Measurements from ENCODE around the gene MAN2A1. TPM values are rescaled to one million over a fixed set of nuclear protein-coding genes. Genes with fewer than 3 reads are reported as not detected.

Gene MAN2A1
- total RNA-seq, 1 experiment from 2014 or later, result 128 TPM

DNA sequence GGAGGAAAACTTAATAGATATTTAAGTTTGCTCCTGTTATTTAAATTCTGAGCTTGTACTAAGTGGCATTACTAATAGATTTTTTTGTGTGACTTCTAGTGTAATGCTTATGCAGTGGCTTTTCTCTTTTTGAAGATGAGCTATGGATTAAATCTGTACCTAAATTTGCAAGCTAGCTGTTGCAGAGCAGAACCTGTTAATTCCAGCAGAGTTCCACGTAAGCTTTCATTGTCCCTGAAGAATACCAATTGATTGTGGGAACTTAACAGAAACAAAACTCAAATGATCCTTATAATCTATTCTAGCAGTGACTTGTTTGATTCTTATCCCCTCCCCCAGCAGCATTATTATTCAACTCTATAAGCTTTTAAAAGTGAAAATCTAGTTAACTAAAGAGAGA, 51.7 kb downstream of the MAN2A1 start:
- intact Hi-C loops (cut with micrococcal nuclease; ENCODE audit: unreplicated experiment), result loop anchor here (5.0 kb wide), 1 partner anchor 129 kb away; no protein-coding TSS in a partner anchor
- peaks cover 66% of the 10 kb centered on the region for H3K4me1 ChIP-seq (ENCODE audit: insufficient read depth, low read length, poor library complexity, severe bottlenecking)
- BruUV-seq (replicated peaks), result no TSS peak

DNA sequence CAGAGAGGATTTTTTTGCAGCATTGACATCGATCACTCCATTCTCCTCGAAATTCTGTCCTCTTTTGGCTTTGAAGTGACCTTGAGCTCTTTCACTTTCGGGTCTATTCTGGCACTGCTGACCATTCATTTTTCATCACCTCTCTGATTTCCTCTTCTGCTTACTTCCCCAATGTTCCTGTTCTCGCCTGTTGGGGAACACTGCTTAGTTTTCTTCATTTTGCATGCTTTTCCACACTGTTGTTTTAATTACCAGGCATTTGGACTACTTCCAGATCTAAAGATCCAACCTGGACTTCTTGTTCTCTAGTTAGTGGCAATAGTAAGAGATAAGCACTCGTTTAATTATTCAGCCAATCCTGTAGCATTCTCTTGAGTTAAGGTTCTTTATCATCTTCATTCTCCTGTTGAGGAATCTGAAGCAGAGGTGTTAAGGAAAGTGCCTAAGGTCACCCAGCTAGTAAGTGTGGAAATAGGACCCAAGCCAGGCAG, 53.4 kb downstream of the MAN2A1 start:
- POLR2A ChIA-PET (ENCODE audit: low non-redundant PET), result no interaction called here
- DNase-seq (ENCODE audit: low spot score), result no peak
- Histone ChIP-seq H3K27ac (ENCODE audit: low read depth, low read length, poor library complexity, severe bottlenecking) (peak overlapping the region; percentile 74), H3K4me1 (ENCODE audit: insufficient read depth, low read length, poor library complexity, severe bottlenecking) (peaks cover 59% of the 10 kb centered on the region), H3K27me3 (replicated peaks; ENCODE audit: insufficient read depth, low read depth, low read length, poor library complexity) (no peaks in the 10 kb centered on the region), H3K9me3 (ENCODE audit: low read depth, low read length, poor library complexity, severe bottlenecking) (no peaks in the 10 kb centered on the region), H3K4me3 (ENCODE audit: low read depth, low read length, poor library complexity, severe bottlenecking) (no peak overlapping the region), H3K36me3 (ENCODE audit: insufficient read depth, low read length, poor library complexity, severe bottlenecking) (peaks cover 3% of the 10 kb centered on the region)
- no TSS peak for BruUV-seq (replicated peaks)
- CTCF ChIA-PET, result no interaction called here
- intact Hi-C loops (cut with micrococcal nuclease; ENCODE audit: unreplicated experiment), result loop anchor here (5.0 kb wide), 1 partner anchor 131 kb away; no protein-coding TSS in a partner anchor
- no peak for TF ChIP-seq EZH2 (IDR thresholded peaks at IDR 0.05; ENCODE audit: borderline replicate concordance, low read depth, low read length, poor library complexity, severe bottlenecking)
- TF ChIP-seq, protein P1, sequence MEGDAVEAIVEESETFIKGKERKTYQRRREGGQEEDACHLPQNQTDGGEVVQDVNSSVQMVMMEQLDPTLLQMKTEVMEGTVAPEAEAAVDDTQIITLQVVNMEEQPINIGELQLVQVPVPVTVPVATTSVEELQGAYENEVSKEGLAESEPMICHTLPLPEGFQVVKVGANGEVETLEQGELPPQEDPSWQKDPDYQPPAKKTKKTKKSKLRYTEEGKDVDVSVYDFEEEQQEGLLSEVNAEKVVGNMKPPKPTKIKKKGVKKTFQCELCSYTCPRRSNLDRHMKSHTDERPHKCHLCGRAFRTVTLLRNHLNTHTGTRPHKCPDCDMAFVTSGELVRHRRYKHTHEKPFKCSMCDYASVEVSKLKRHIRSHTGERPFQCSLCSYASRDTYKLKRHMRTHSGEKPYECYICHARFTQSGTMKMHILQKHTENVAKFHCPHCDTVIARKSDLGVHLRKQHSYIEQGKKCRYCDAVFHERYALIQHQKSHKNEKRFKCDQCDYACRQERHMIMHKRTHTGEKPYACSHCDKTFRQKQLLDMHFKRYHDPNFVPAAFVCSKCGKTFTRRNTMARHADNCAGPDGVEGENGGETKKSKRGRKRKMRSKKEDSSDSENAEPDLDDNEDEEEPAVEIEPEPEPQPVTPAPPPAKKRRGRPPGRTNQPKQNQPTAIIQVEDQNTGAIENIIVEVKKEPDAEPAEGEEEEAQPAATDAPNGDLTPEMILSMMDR (conservative IDR thresholded peaks at IDR 0.05; ENCODE audit: low read depth, low read length), result no peak

More for the DNA sequence above, 51.7 kb downstream of the MAN2A1 start:
- TF ChIP-seq, protein P1 (conservative IDR thresholded peaks at IDR 0.05; ENCODE audit: low read depth, low read length), result no peak
- TF ChIP-seq EZH2 (IDR thresholded peaks at IDR 0.05; ENCODE audit: borderline replicate concordance, low read depth, low read length, poor library complexity, severe bottlenecking), result no peak
- POLR2A ChIA-PET (ENCODE audit: low non-redundant PET), result no interaction called here
- Histone ChIP-seq H3K4me3 (ENCODE audit: low read depth, low read length, poor library complexity, severe bottlenecking) (no peak overlapping the region), H3K36me3 (ENCODE audit: insufficient read depth, low read length, poor library complexity, severe bottlenecking) (peaks cover 3% of the 10 kb centered on the region), H3K27me3 (replicated peaks; ENCODE audit: insufficient read depth, low read depth, low read length, poor library complexity) (no peaks in the 10 kb centered on the region), H3K27ac (ENCODE audit: low read depth, low read length, poor library complexity, severe bottlenecking) (peak overlapping the region; percentile 66), H3K9me3 (ENCODE audit: low read depth, low read length, poor library complexity, severe bottlenecking) (no peaks in the 10 kb centered on the region)
- CTCF ChIA-PET, result no interaction called here
- DNase-seq (ENCODE audit: low spot score), result no peak

- intact Hi-C loops (cut with micrococcal nuclease; ENCODE audit: unreplicated experiment), result loop anchor here (5.0 kb wide), 1 partner anchor 131 kb away; no protein-coding TSS in a partner anchor
- H3K4me1 ChIP-seq (ENCODE audit: insufficient read depth, low read length, poor library complexity, severe bottlenecking), result peaks cover 65% of the 10 kb centered on the region
- POLR2A ChIA-PET (ENCODE audit: low non-redundant PET), result no interaction called here
- H3K36me3 ChIP-seq (ENCODE audit: insufficient read depth, low read length, poor library complexity, severe bottlenecking), result peaks cover 3% of the 10 kb centered on the region
- H3K27me3 ChIP-seq (replicated peaks; ENCODE audit: insufficient read depth, low read depth, low read length, poor library complexity), result no peaks in the 10 kb centered on the region
- no TSS peak for BruUV-seq (replicated peaks)
- H3K9me3 ChIP-seq (ENCODE audit: low read depth, low read length, poor library complexity, severe bottlenecking), result no peaks in the 10 kb centered on the region
- peak; percentile 93 for DNase-seq (ENCODE audit: low spot score)
- peak overlapping the region; percentile 74 for H3K27ac ChIP-seq (ENCODE audit: low read depth, low read length, poor library complexity, severe bottlenecking)
- H3K4me3 ChIP-seq (ENCODE audit: low read depth, low read length, poor library complexity, severe bottlenecking), result no peak overlapping the region
- CTCF ChIA-PET, result no interaction called here
- no peak for TF ChIP-seq EZH2 (IDR thresholded peaks at IDR 0.05; ENCODE audit: borderline replicate concordance, low read depth, low read length, poor library complexity, severe bottlenecking)
- TF ChIP-seq, protein P1 (conservative IDR thresholded peaks at IDR 0.05; ENCODE audit: low read depth, low read length), result no peak
These were observed 54.1 kb downstream of the MAN2A1 start for GRCh38 chr5:109743770-109744212.
